Heart left ventricle (tissue), 13 donors: ENCODE data around the gene MDFIC2.

Experiments used
- POLR2A ChIP-seq, 2 donors: fragments of 450-650 bp; IDR thresholded peaks; one replicate each; pipeline ENCODE4 v1.6.1; 2017; ENCODE audit warnings: antibody characterized with exemption in 2 of 2, mild to moderate bottlenecking in 2 of 2, moderate library complexity in 2 of 2
- TF ChIP-seq, protein P1 (sequence below), 12 donors: fragments of 200-600 bp; sonication (generic) in 4 of 12; IDR thresholded peaks; one replicate each; pipeline versions ENCODE4 v1.5.0 to v1.8.0; 2018 to 2022; ENCODE audit warnings: antibody characterized with exemption in 12 of 12, mild to moderate bottlenecking in 5 of 12
- donor health status: ischemic (EF 13 %, LVEDD 7.1; RV severe dilation, severe dysfunction).
- donor health status: DM: no; HTN: yes; CAD: no.
- donor health status: DM: no; HTN: no; CAD: no.
- donor health status: ischemic (EF 25% LVEDD 6.9; RV normal size, moderate dysfunction).
- donor health status: ischemic (EF 25% LVEDD 5.7; RV mildly dilated, moderate dysfunction).
- donor health status: ischemic (EF 35%, LVEDD 5.7; RV mildly dilated, moderate dysfunction).
- donor health status: nonischemic (EF 11% LVEDD 7.7; RV severe dilation, severe dysfunction).
- donor health status: DM: yes; HTN: yes; CAD: no.
- donor health status: PGD.
- donor health status: ischemic (EF 29% LVEDD 5.4; RV normal size, mild dysfunction).
- donor health status: nonischemic (EF 23%, LVEDD 6.1; RV moderate dilation, normal function).

DNA sequence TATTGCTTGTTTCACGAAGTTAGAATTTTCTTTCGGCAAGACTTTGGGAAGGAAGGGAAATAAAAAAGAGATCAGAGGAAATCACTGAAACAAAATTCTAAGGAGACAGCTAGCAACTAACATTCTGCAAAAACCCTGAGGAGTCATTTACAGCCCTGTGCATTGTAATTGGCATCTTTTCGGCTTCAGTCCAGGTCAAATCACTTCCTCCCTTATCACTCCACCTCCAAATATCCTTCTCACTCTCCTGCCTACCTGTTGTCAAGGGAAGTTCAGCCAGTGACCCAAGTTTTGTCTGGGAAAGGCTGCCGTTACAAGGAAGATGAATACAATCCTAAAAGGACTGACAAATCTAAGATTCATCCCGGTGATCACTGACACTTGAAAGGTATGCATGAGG, 39.6 kb downstream of the MDFIC2 start:
- TF ChIP-seq, protein P1, sequence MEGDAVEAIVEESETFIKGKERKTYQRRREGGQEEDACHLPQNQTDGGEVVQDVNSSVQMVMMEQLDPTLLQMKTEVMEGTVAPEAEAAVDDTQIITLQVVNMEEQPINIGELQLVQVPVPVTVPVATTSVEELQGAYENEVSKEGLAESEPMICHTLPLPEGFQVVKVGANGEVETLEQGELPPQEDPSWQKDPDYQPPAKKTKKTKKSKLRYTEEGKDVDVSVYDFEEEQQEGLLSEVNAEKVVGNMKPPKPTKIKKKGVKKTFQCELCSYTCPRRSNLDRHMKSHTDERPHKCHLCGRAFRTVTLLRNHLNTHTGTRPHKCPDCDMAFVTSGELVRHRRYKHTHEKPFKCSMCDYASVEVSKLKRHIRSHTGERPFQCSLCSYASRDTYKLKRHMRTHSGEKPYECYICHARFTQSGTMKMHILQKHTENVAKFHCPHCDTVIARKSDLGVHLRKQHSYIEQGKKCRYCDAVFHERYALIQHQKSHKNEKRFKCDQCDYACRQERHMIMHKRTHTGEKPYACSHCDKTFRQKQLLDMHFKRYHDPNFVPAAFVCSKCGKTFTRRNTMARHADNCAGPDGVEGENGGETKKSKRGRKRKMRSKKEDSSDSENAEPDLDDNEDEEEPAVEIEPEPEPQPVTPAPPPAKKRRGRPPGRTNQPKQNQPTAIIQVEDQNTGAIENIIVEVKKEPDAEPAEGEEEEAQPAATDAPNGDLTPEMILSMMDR (IDR thresholded peaks at IDR 0.05), result no peak
- TF ChIP-seq POLR2A (IDR thresholded peaks at IDR 0.05), result no peak
